ENCODE measurements around the gene OSBPL2.

The OSBPL2 gene

GRCh38 chr20:62236766-62237513, 1.4 kb upstream of the OSBPL2 start:
- DNase-seq: no peak

- DNase-seq: no peak
Observed at GRCh38 chr20:62237514-62237800, 864 bp upstream of the OSBPL2 start.

GRCh38 chr20:62238569-62239277, 402 bp downstream of the OSBPL2 start:
- peak; percentile 16 for DNase-seq

GRCh38 chr20:62239278-62239879, 1.1 kb downstream of the OSBPL2 start:
- no peak for DNase-seq

GRCh38 chr20:62240020-62240685, 1.8 kb downstream of the OSBPL2 start:
- peak; percentile 26 for DNase-seq

GRCh38 chr20:62241506-62241905, 3.2 kb downstream of the OSBPL2 start:
- no peak for DNase-seq

- DNase-seq: no peak
Observed at GRCh38 chr20:62242176-62242575, 3.9 kb downstream of the OSBPL2 start.

- no peak for DNase-seq
Observed at GRCh38 chr20:62243106-62243505, 4.8 kb downstream of the OSBPL2 start.

GRCh38 chr20:62243906-62244515, 5.7 kb downstream of the OSBPL2 start:
- DNase-seq: no peak

GRCh38 chr20:62244644-62245108, 6.4 kb downstream of the OSBPL2 start:
- no peak for DNase-seq

GRCh38 chr20:62245911-62246280, 7.6 kb downstream of the OSBPL2 start:
- no peak for DNase-seq

GRCh38 chr20:62246431-62246830, 8.1 kb downstream of the OSBPL2 start:
- no peak for DNase-seq

- DNase-seq: no peak
Observed at GRCh38 chr20:62246872-62247652, 8.7 kb downstream of the OSBPL2 start.

- no peak for DNase-seq
Observed at GRCh38 chr20:62248890-62249560, 10.7 kb downstream of the OSBPL2 start.

GRCh38 chr20:62252342-62252966, 14.1 kb downstream of the OSBPL2 start:
- no peak for DNase-seq

- DNase-seq: no peak
Observed at GRCh38 chr20:62253398-62253797, 15.1 kb downstream of the OSBPL2 start.

- no peak for DNase-seq
Observed at GRCh38 chr20:62254021-62254724, 15.9 kb downstream of the OSBPL2 start.

GRCh38 chr20:62255976-62256375, 17.7 kb downstream of the OSBPL2 start:
- DNase-seq: no peak

GRCh38 chr20:62258499-62259293, 20.4 kb downstream of the OSBPL2 start:
- DNase-seq: no peak

- DNase-seq: no peak
Observed at GRCh38 chr20:62259294-62259565, 20.9 kb downstream of the OSBPL2 start.

All from suppressor macrophage treated with lipopolysaccharide for 4 hours (primary cell).